ENCODE measurements around the gene TENM4.

Gene TENM4

DNA sequence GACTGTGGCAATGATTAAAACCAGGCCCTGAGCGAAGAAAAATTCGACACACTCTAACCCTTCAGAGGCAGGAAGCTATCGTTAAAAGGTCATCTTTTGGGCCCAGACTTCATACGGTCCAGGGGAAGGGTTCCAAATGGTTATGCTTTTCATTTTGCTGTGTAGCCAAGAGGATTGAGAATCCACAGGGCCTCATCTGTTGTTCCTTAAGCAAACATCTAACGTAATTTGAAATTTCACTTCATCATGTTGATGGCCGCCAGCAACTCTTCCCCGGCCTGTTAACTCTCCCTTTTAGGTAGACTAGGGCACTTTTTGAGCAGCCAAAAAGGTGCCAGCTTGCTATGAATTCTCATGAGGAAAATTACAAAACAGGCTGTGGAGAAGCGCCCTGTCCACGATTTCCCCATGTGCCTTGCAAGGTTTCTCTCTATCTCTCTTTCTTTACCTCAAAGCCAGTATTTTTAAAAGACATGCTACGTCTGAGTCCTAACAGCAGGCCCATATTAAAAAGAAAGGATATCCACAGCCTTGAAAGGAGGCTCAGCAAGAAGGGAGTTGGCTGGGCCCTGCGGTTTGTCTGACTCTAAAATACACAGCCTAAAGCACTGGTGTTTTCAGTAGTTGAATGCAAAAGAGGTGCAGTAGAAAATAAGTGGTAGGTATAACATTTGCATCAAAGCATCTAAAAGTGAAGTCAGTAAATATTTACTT, 509.9 kb downstream of the TENM4 start:
- no peak for DNase-seq (ENCODE audit: extremely low spot score)
- TF ChIP-seq L3MBTL2 (conservative IDR thresholded peaks at IDR 0.05) (no peak), FOXK2 (IDR thresholded peaks at IDR 0.05) (no peak), ELF4 (IDR thresholded peaks at IDR 0.05) (no peak), ARNT (IDR thresholded peaks at IDR 0.05) (no peak), ZNF384 (IDR thresholded peaks at IDR 0.05) (no peak), NFRKB (IDR thresholded peaks at IDR 0.05) (no peak), CTBP1 (IDR thresholded peaks at IDR 0.05; ENCODE audit: borderline replicate concordance) (no peak), SUZ12 (IDR thresholded peaks at IDR 0.05) (no peak), HDGF (IDR thresholded peaks at IDR 0.05; ENCODE audit: borderline replicate concordance) (no peak), PKNOX1 (IDR thresholded peaks at IDR 0.05) (no peak), SP1 (IDR thresholded peaks at IDR 0.05) (no peak), TARDBP (IDR thresholded peaks at IDR 0.05) (no peak), FOXM1 (IDR thresholded peaks at IDR 0.05; ENCODE audit: borderline replicate concordance) (no peak), FOXA1 (IDR thresholded peaks at IDR 0.05) (no peak), LEF1 (IDR thresholded peaks at IDR 0.05; ENCODE audit: borderline replicate concordance) (no peak)
- ChIA-PET CTCF (no interaction called here), POLR2A (no interaction called here)

- no peak for DNase-seq (ENCODE audit: extremely low spot score)
- TF ChIP-seq HDGF (IDR thresholded peaks at IDR 0.05; ENCODE audit: borderline replicate concordance) (no peak), LEF1 (IDR thresholded peaks at IDR 0.05; ENCODE audit: borderline replicate concordance) (no peak), TARDBP (IDR thresholded peaks at IDR 0.05) (no peak), FOXM1 (IDR thresholded peaks at IDR 0.05; ENCODE audit: borderline replicate concordance) (no peak)
- ChIA-PET POLR2A (no interaction called here), CTCF (no interaction called here)
Measured at GRCh38 chr11:78929906-78930220, 511.0 kb downstream of the TENM4 start.

- TF ChIP-seq ELF4 (IDR thresholded peaks at IDR 0.05) (no peak), SUZ12 (IDR thresholded peaks at IDR 0.05) (no peak), NFRKB (IDR thresholded peaks at IDR 0.05) (no peak), HDGF (IDR thresholded peaks at IDR 0.05; ENCODE audit: borderline replicate concordance) (no peak), ZNF384 (IDR thresholded peaks at IDR 0.05) (no peak), ARNT (IDR thresholded peaks at IDR 0.05) (no peak), LEF1 (IDR thresholded peaks at IDR 0.05; ENCODE audit: borderline replicate concordance) (no peak), CTBP1 (IDR thresholded peaks at IDR 0.05; ENCODE audit: borderline replicate concordance) (no peak), FOXK2 (IDR thresholded peaks at IDR 0.05) (no peak), FOXA1 (IDR thresholded peaks at IDR 0.05) (no peak), BHLHE40 (IDR thresholded peaks at IDR 0.05; ENCODE audit: borderline replicate concordance) (no peak), SP1 (IDR thresholded peaks at IDR 0.05) (no peak), PKNOX1 (IDR thresholded peaks at IDR 0.05) (no peak), L3MBTL2 (conservative IDR thresholded peaks at IDR 0.05) (no peak), TARDBP (IDR thresholded peaks at IDR 0.05) (no peak), FOXM1 (IDR thresholded peaks at IDR 0.05; ENCODE audit: borderline replicate concordance) (no peak)
- ChIA-PET POLR2A (no interaction called here), CTCF (no interaction called here)
- no peak for DNase-seq (ENCODE audit: extremely low spot score)
Measured at GRCh38 chr11:78929207-78929905, 511.5 kb downstream of the TENM4 start.

GRCh38 chr11:78927511-78927910, 513.3 kb downstream of the TENM4 start:
- ChIA-PET POLR2A (no interaction called here), CTCF (interaction anchor here (0.6 kb wide), 1 partner anchor 363 kb away, joined by 3 read pairs; no protein-coding TSS in a partner anchor)
- no peak for TF ChIP-seq LEF1 (IDR thresholded peaks at IDR 0.05; ENCODE audit: borderline replicate concordance)
- no peak for TF ChIP-seq ZNF384 (IDR thresholded peaks at IDR 0.05)
- TF ChIP-seq NFRKB (IDR thresholded peaks at IDR 0.05) = no peak
- no peak for TF ChIP-seq CTBP1 (IDR thresholded peaks at IDR 0.05; ENCODE audit: borderline replicate concordance)
- TF ChIP-seq FOXA1 (IDR thresholded peaks at IDR 0.05) = no peak
- TF ChIP-seq ELF4 (IDR thresholded peaks at IDR 0.05) = no peak
- TF ChIP-seq FOXK2 (IDR thresholded peaks at IDR 0.05) = no peak
- DNase-seq (ENCODE audit: extremely low spot score) = no peak

GRCh38 chr11:78926633-78927338, 514.0 kb downstream of the TENM4 start:
- ChIA-PET POLR2A (no interaction called here), CTCF (interaction anchor here (0.6 kb wide), 1 partner anchor 362 kb away, joined by 3 read pairs; no protein-coding TSS in a partner anchor)
- no peak for TF ChIP-seq LEF1 (IDR thresholded peaks at IDR 0.05; ENCODE audit: borderline replicate concordance)
- no peak for TF ChIP-seq SUZ12 (IDR thresholded peaks at IDR 0.05)
- TF ChIP-seq TARDBP (IDR thresholded peaks at IDR 0.05) = no peak
- no peak for TF ChIP-seq FOXA1 (IDR thresholded peaks at IDR 0.05)
- no peak for TF ChIP-seq ELF4 (IDR thresholded peaks at IDR 0.05)
- TF ChIP-seq L3MBTL2 (conservative IDR thresholded peaks at IDR 0.05) = no peak
- no peak for TF ChIP-seq FOXK2 (IDR thresholded peaks at IDR 0.05)
- no peak for TF ChIP-seq CTBP1 (IDR thresholded peaks at IDR 0.05; ENCODE audit: borderline replicate concordance)
- no peak for TF ChIP-seq FOXM1 (IDR thresholded peaks at IDR 0.05; ENCODE audit: borderline replicate concordance)
- no peak for TF ChIP-seq NFRKB (IDR thresholded peaks at IDR 0.05)
- DNase-seq (ENCODE audit: extremely low spot score) = no peak

- TF ChIP-seq TARDBP (IDR thresholded peaks at IDR 0.05) (no peak), ZNF384 (IDR thresholded peaks at IDR 0.05) (no peak), ELF4 (IDR thresholded peaks at IDR 0.05) (no peak), ARNT (IDR thresholded peaks at IDR 0.05) (no peak), SP1 (IDR thresholded peaks at IDR 0.05) (no peak), HDGF (IDR thresholded peaks at IDR 0.05; ENCODE audit: borderline replicate concordance) (no peak), BHLHE40 (IDR thresholded peaks at IDR 0.05; ENCODE audit: borderline replicate concordance) (no peak), FOXA1 (IDR thresholded peaks at IDR 0.05) (no peak), L3MBTL2 (conservative IDR thresholded peaks at IDR 0.05) (no peak), CTBP1 (IDR thresholded peaks at IDR 0.05; ENCODE audit: borderline replicate concordance) (no peak), NFRKB (IDR thresholded peaks at IDR 0.05) (no peak), SUZ12 (IDR thresholded peaks at IDR 0.05) (no peak), LEF1 (IDR thresholded peaks at IDR 0.05; ENCODE audit: borderline replicate concordance) (no peak), FOXK2 (IDR thresholded peaks at IDR 0.05) (no peak), FOXM1 (IDR thresholded peaks at IDR 0.05; ENCODE audit: borderline replicate concordance) (no peak), PKNOX1 (IDR thresholded peaks at IDR 0.05) (no peak)
- POLR2A ChIA-PET = no interaction called here
- DNase-seq (ENCODE audit: extremely low spot score) = no peak
- CTCF ChIA-PET = no interaction called here
Measured at GRCh38 chr11:78925387-78925786, 515.4 kb downstream of the TENM4 start.

All from HEK293T (cell line).